RPMI7951 (cell line): ENCODE measurements around the gene XRN2. TPM values are rescaled to one million over a fixed set of nuclear protein-coding genes. Genes with fewer than 3 reads are reported as not detected.
"Not testable (repeated sequence)": the region's sequence is repeated elsewhere in the genome, so short reads cannot be mapped to it uniquely, and the experiment has no call there.

ENCODE experiments used
- DNase-seq: peaks from one replicate; pipeline ENCODE4 v3.0.0-alpha.2; 2012; ENCODE audit warnings: low read depth
- total RNA-seq: library from RNA; depleted of rRNA; stranded (reverse); fragments of >200 nt; shearing (Covaris generic); gene quantifications from 2 replicates; pipeline ENCODE4 v1.2.3, GENCODE V29; 2014

The XRN2 gene
- total RNA-seq, 1 experiment from 2014 or later = 151 TPM

GRCh38 chr20:21387528-21387927 is 84.4 kb downstream of the XRN2 start:
- DNase-seq = no peak

- DNase-seq = no peak
Measured at GRCh38 chr20:21388566-21388965, 85.4 kb downstream of the XRN2 start.

- DNase-seq = no peak
Measured at GRCh38 chr20:21389368-21389767, 86.2 kb downstream of the XRN2 start.

GRCh38 chr20:21390768-21391167 is 87.6 kb downstream of the XRN2 start:
- DNase-seq = no peak

- DNase-seq = no peak
Measured at GRCh38 chr20:21391185-21391971, 88.2 kb downstream of the XRN2 start.

- no peak for DNase-seq
Measured at GRCh38 chr20:21391972-21392352, 88.8 kb downstream of the XRN2 start.

GRCh38 chr20:21393166-21393565 is 90.0 kb downstream of the XRN2 start:
- DNase-seq = no peak

- DNase-seq = no peak
Measured at GRCh38 chr20:21393816-21394519, 90.8 kb downstream of the XRN2 start.

- DNase-seq = no peak
Measured at GRCh38 chr20:21394551-21394950, 91.4 kb downstream of the XRN2 start.

GRCh38 chr20:21395051-21395665 is 92.0 kb downstream of the XRN2 start:
- no peak for DNase-seq

GRCh38 chr20:21395666-21396598 is 92.8 kb downstream of the XRN2 start:
- peak; percentile 5 for DNase-seq

GRCh38 chr20:21396599-21397340 is 93.6 kb downstream of the XRN2 start:
- peak; percentile 30 for DNase-seq

- DNase-seq = no peak
Measured at GRCh38 chr20:21397341-21398108, 94.4 kb downstream of the XRN2 start, which contains the start of gene NKX2-4. TSS of gene NKX2-4 (minus strand) at chr20:21397526. CDS start at chr20:21397399, 127 bp downstream.

- DNase-seq = no peak
Measured at GRCh38 chr20:21398109-21399004, 95.2 kb downstream of the XRN2 start.

GRCh38 chr20:21399005-21399475 is 95.9 kb downstream of the XRN2 start:
- no peak for DNase-seq

GRCh38 chr20:21411725-21412124 is 108.6 kb downstream of the XRN2 start:
- no peak for DNase-seq

- DNase-seq = not testable (repeated sequence)
Measured at GRCh38 chr20:21413996-21414395, 110.9 kb downstream of the XRN2 start.

- DNase-seq = not testable (repeated sequence)
Measured at GRCh38 chr20:21419147-21419546, 116.0 kb downstream of the XRN2 start.
